Sigmoid colon (tissue), 4 donors: ENCODE measurements around the gene ELAVL2.

Experiments used
- EP300 ChIP-seq, 4 donors: sonication (generic); formaldehyde crosslinking; IDR thresholded peaks; one replicate each; pipeline ENCODE4 v1.6.1; 2017; ENCODE audit warnings: antibody characterized with exemption in 4 of 4
- POLR2A ChIP-seq, 2 donors: fragments of 450-650 bp; IDR thresholded peaks; one replicate each; pipeline ENCODE4 v1.6.1; 2016; ENCODE audit warnings: antibody characterized with exemption in 2 of 2, mild to moderate bottlenecking in 2 of 2, moderate library complexity in 2 of 2
- POLR2AphosphoS5 ChIP-seq, 4 donors: sonication (generic); formaldehyde crosslinking; IDR thresholded peaks; one replicate each; pipeline ENCODE4 v1.6.1; 2017; ENCODE audit warnings: antibody characterized with exemption in 4 of 4
- TF ChIP-seq, protein P1 (sequence below), 4 experiments: fragments of 450-650 bp in 3 of 4; fragments of 200-600 bp in 1 of 4; IDR thresholded peaks; one replicate each; pipeline ENCODE4 v1.5.1; 2016 to 2019; ENCODE audit warnings: antibody characterized with exemption in 4 of 4, mild to moderate bottlenecking in 3 of 4, moderate library complexity in 2 of 4

DNA sequence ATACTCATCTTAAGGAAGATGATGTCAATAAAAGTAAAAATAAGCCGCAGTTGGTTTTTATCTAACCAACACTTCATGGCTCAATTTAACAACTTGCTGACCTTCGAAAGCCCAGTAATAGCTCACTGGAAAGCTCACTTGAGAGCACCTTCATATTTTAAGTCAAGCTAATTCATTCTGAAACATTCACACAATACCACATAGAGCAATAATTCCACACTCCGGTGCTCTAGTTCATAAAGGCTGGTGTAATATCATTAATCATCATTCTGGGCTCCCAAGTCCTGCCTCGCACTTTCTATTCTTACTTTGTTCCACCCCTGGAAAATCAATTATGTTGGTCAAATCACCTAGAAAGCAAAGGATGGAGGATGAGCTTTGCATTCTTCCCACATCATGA is 74.4 kb downstream of the ELAVL2 start:
- TF ChIP-seq, protein P1, sequence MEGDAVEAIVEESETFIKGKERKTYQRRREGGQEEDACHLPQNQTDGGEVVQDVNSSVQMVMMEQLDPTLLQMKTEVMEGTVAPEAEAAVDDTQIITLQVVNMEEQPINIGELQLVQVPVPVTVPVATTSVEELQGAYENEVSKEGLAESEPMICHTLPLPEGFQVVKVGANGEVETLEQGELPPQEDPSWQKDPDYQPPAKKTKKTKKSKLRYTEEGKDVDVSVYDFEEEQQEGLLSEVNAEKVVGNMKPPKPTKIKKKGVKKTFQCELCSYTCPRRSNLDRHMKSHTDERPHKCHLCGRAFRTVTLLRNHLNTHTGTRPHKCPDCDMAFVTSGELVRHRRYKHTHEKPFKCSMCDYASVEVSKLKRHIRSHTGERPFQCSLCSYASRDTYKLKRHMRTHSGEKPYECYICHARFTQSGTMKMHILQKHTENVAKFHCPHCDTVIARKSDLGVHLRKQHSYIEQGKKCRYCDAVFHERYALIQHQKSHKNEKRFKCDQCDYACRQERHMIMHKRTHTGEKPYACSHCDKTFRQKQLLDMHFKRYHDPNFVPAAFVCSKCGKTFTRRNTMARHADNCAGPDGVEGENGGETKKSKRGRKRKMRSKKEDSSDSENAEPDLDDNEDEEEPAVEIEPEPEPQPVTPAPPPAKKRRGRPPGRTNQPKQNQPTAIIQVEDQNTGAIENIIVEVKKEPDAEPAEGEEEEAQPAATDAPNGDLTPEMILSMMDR (IDR thresholded peaks at IDR 0.05), result no peak
- TF ChIP-seq EP300 (IDR thresholded peaks at IDR 0.05) (no peak), POLR2A (IDR thresholded peaks at IDR 0.05) (no peak), POLR2AphosphoS5 (IDR thresholded peaks at IDR 0.05) (no peak)
